ENCODE results near the gene MAMSTR. TPM values are rescaled to one million over a fixed set of nuclear protein-coding genes. Genes with fewer than 3 reads are reported as not detected.
"Not testable (repeated sequence)": the region's sequence is repeated elsewhere in the genome, so short reads cannot be mapped to it uniquely, and the experiment has no call there.

The MAMSTR gene, protein sequence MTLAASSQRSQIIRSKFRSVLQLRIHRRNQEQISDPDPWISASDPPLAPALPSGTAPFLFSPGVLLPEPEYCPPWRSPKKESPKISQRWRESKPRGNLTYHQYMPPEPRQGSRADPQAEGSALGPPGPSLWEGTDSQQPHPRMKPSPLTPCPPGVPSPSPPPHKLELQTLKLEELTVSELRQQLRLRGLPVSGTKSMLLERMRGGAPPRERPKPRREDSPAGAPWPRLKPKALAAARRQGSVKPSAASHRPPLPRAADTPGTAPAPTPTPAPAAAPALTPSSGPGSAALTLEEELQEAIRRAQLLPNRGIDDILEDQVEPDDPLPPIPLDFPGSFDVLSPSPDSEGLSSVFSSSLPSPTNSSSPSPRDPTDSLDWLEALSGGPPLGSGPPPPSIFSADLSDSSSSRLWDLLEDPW
- 2.0 and 2.1 TPM in 2 replicates for total RNA-seq
- long read RNA-seq, partial matches to known transcripts, result 0 of 1 reads
- long read RNA-seq, other reads (novel, unspliced or antisense), result 1 of 1 reads

DNA sequence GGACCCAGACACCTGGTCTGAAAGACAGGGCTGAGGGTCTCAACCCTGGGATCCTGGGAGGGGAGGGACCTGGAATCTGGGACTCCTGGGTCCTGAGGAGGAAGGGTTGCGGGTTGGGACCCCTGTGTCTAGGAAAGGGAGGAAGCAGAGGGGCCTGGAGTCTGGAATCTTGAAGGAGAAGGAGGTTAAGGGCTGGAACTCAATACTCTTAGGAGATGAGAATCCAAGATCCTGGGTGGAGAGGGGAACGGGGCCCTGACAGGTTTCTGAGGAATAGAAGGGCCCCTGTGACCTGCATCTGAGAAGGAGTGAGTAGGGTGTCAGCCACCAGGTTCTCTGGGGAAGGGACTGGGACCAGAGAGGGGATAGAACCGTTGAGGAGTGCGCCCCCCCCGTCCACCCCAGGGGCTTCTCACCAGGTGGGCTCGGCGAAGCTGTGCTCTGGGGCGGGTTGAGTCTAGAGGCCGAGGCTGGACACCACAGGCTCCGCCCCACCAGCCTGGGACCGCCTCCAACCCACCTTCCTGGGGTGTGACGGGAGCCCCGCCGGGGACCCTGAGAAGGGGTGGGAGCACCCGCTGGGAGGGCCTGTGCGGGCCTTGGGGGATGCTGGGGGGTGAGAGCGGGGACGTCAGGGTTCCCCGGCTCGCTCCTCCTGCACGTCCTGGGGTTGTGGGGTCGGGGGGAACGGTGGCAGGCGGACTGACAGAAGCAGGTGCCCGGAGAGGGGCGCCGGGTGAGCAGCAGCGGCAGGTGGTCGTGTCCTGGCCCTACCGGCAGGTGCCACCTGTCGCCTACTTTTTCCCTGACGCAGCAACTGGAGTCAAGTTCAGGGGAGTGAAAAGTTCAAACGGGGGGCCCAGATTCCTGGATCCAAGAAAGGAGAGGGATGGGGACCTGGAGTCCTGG is at the start of gene MAMSTR:
TSS of gene MAMSTR (minus strand) at position 463 of the 909 bp plus-strand sequence. CDS start 694 bp downstream, outside the sequence.
- H3K36me3 Mint-ChIP-seq (ENCODE audit: insufficient read depth), result no peaks in the 10 kb centered on the region
- TF ChIP-seq, protein P1, sequence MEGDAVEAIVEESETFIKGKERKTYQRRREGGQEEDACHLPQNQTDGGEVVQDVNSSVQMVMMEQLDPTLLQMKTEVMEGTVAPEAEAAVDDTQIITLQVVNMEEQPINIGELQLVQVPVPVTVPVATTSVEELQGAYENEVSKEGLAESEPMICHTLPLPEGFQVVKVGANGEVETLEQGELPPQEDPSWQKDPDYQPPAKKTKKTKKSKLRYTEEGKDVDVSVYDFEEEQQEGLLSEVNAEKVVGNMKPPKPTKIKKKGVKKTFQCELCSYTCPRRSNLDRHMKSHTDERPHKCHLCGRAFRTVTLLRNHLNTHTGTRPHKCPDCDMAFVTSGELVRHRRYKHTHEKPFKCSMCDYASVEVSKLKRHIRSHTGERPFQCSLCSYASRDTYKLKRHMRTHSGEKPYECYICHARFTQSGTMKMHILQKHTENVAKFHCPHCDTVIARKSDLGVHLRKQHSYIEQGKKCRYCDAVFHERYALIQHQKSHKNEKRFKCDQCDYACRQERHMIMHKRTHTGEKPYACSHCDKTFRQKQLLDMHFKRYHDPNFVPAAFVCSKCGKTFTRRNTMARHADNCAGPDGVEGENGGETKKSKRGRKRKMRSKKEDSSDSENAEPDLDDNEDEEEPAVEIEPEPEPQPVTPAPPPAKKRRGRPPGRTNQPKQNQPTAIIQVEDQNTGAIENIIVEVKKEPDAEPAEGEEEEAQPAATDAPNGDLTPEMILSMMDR (IDR thresholded peaks at IDR 0.05; ENCODE audit: unreplicated experiment), result no peak
- peaks cover 16% of the 10 kb centered on the region for H3K4me1 Mint-ChIP-seq (ENCODE audit: low read depth)
- no peak for DNase-seq (ENCODE audit: low spot score, unreplicated experiment)
- H3K27me3 Mint-ChIP-seq, result no peaks in the 10 kb centered on the region
- peak within 1 kb of the TSS; percentile 95 for H3K4me3 Mint-ChIP-seq (ENCODE audit: low read depth)
- peak within 1 kb of the TSS; percentile 65 for H3K27ac Mint-ChIP-seq
- no peaks in the 10 kb centered on the region for H3K9me3 Mint-ChIP-seq (ENCODE audit: low read depth)

DNA sequence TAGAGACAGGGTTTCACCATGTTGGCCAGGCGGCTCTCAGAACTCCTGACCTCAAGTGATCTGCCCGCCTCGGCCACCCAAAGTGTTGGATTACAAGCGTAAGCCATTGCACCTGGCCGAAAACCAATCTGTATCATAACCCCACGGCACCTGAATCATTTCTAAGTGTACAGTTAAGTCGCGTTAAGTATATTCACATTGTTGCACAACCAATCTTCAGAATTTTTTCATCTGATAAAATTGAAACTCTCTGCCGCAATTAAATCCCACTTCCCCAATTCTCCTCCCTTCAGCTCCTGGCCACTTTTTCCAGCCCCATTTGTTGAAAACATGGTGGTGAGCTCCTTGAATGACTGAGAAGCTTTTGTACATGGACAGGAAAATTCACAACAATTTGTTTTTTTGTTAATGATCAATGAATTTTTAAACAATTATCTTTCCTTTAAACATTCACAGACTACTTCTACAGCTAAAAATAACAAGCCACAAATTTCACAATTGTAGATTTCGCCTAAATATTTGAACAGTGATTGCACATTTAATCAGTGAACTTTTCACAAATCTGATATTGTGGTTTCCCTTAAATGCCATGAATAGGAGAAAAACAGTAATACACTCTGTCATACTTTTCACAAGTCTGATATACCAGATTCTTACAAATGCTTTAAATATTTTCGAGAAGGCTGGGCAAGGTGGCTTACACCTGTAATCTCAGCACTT is 49.6 kb upstream of the MAMSTR start:
- no peaks in the 10 kb centered on the region for H3K36me3 Mint-ChIP-seq (ENCODE audit: insufficient read depth)

DNA sequence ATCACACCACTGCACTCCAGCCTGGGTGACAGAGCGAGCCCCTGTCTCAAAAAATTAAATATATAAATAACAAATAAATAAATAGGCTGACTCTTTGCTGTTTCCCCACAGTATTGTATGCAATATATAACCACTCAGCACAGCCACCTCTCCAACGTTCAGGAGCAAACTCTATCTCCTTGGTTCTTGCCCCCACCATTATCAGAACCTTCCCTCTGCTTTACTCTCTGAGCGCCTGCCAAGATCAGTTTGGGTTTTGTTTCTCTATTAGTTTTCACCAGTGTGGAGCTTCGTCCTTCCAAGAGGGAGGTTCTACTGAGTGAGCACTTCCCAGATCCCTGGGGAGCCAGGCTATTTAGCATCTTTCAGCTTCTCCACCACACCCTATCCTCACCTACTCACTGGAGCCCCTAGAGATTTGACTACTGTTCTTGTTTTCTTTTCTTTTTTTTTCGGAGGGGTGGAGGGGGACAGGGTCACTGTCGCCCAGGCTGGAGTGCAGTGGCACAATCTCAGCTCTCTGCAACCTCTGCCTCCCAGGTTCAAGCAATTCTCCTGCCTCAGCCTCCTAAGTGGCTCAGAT is 48.7 kb upstream of the MAMSTR start:
- H3K4me1 Mint-ChIP-seq (ENCODE audit: low read depth); DNase-seq (ENCODE audit: low spot score, unreplicated experiment); H3K4me3 Mint-ChIP-seq (ENCODE audit: low read depth); H3K36me3 Mint-ChIP-seq (ENCODE audit: insufficient read depth); H3K27ac Mint-ChIP-seq; H3K9me3 Mint-ChIP-seq (ENCODE audit: low read depth): not testable (repeated sequence)
- H3K27me3 Mint-ChIP-seq, result peaks cover 16% of the 10 kb centered on the region

More for the DNA sequence above, 49.6 kb upstream of the MAMSTR start:
- Mint-ChIP-seq H3K4me3 (ENCODE audit: low read depth) (no peak overlapping the region), H3K27me3 (peaks cover 16% of the 10 kb centered on the region), H3K9me3 (ENCODE audit: low read depth) (no peaks in the 10 kb centered on the region), H3K27ac (no peak overlapping the region), H3K4me1 (ENCODE audit: low read depth) (no peaks in the 10 kb centered on the region)
- DNase-seq (ENCODE audit: low spot score, unreplicated experiment), result no peak
- TF ChIP-seq, protein P1 (IDR thresholded peaks at IDR 0.05; ENCODE audit: unreplicated experiment), result no peak

DNA sequence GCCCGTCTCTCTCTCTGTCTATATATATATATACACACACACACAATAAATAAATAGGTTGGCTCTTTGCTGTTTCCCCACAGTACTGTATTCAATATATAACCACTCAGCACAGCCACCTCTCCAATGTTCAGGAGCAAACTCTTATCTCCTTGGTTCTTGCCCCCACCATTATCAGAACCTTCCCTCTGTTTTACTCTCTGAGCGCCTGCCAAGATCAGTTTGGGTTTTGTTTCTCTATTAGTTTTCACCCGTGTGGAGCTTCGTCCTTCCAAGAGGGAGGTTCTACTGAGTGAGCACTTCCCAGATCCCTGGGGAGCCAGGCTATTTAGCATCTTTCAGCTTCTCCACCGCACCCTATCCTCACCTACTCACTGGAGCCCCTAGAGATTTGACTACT is 46.3 kb upstream of the MAMSTR start:
- H3K4me3 Mint-ChIP-seq (ENCODE audit: low read depth); H3K9me3 Mint-ChIP-seq (ENCODE audit: low read depth); H3K27ac Mint-ChIP-seq; H3K36me3 Mint-ChIP-seq (ENCODE audit: insufficient read depth); H3K4me1 Mint-ChIP-seq (ENCODE audit: low read depth); DNase-seq (ENCODE audit: low spot score, unreplicated experiment): not testable (repeated sequence)
- H3K27me3 Mint-ChIP-seq, result peaks cover 32% of the 10 kb centered on the region

DNA sequence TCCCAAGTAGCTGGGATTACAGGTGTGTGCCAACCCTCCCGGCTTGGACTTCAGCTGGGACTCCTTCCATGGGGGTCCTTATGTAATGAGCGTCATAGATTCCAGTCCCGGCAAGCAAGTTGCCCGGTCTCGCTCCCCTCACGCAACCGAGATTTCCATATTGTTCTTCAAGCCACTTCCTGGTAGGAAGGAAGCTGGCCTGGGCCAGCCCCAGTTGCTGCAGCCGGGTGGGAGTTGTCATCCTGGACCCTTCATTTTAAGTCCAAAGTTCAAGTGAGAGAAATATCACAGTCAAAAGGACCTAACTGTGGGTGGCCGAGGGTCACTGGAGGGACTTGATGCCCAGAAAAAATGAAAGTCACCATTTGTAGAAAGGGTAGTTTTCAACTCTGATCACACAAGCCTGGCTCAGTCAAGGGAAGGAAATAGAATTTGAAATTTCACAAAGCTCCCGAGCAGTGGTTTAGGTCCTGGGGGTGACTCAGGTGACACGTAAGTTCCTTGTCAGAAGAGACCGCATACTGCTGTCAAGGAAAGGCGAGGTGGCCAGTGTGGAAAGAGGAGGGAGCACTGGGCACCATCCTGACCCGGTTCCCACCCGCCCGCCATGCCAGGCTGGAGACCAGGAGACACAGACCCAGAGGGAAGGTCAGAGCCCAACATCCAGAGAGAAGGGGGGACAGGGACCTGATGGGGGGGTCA is 41.1 kb upstream of the MAMSTR start:
- TF ChIP-seq, protein P1 (IDR thresholded peaks at IDR 0.05; ENCODE audit: unreplicated experiment), result no peak
- peaks cover 30% of the 10 kb centered on the region for H3K27me3 Mint-ChIP-seq
- no peak overlapping the region for H3K27ac Mint-ChIP-seq
- DNase-seq (ENCODE audit: low spot score, unreplicated experiment), result no peak
- H3K36me3 Mint-ChIP-seq (ENCODE audit: insufficient read depth), result no peaks in the 10 kb centered on the region
- no peaks in the 10 kb centered on the region for H3K4me1 Mint-ChIP-seq (ENCODE audit: low read depth)
- H3K9me3 Mint-ChIP-seq (ENCODE audit: low read depth), result no peaks in the 10 kb centered on the region
- no peak overlapping the region for H3K4me3 Mint-ChIP-seq (ENCODE audit: low read depth)
